ENCODE results near the gene TIMM23.
"Not testable (repeated sequence)": the region's sequence is repeated elsewhere in the genome, so short reads cannot be mapped to it uniquely, and the experiment has no call there.

Gene TIMM23

GRCh38 chr10:45997557-45997956, 25.3 kb downstream of the TIMM23 start:
- no peak for DNase-seq (ENCODE audit: low read depth)

GRCh38 chr10:45997994-45998763, 25.9 kb downstream of the TIMM23 start:
- no peak for DNase-seq (ENCODE audit: low read depth)

- DNase-seq (ENCODE audit: low read depth), result not testable (repeated sequence)
Measured at GRCh38 chr10:45999955-46000354, 27.7 kb downstream of the TIMM23 start.

GRCh38 chr10:46000538-46000937, 28.2 kb downstream of the TIMM23 start:
- DNase-seq (ENCODE audit: low read depth), result no peak

- DNase-seq (ENCODE audit: low read depth), result no peak
Measured at GRCh38 chr10:46001187-46001756, 29.0 kb downstream of the TIMM23 start.

GRCh38 chr10:46002189-46002687, 29.9 kb downstream of the TIMM23 start:
- not testable (repeated sequence) for DNase-seq (ENCODE audit: low read depth)

GRCh38 chr10:46002916-46003693, 30.8 kb downstream of the TIMM23 start:
- no peak for DNase-seq (ENCODE audit: low read depth)

- DNase-seq (ENCODE audit: low read depth), result no peak
Measured at GRCh38 chr10:46004963-46005362, 32.7 kb downstream of the TIMM23 start.

GRCh38 chr10:46005383-46005782, 33.1 kb downstream of the TIMM23 start:
- DNase-seq (ENCODE audit: low read depth), result no peak

GRCh38 chr10:46006219-46006618, 33.9 kb downstream of the TIMM23 start:
- peak; percentile 64 for DNase-seq (ENCODE audit: low read depth)

GRCh38 chr10:46012746-46013145, 40.5 kb downstream of the TIMM23 start:
- DNase-seq (ENCODE audit: low read depth), result no peak

- no peak for DNase-seq (ENCODE audit: low read depth)
Measured at GRCh38 chr10:46014206-46014605, 41.9 kb downstream of the TIMM23 start.

GRCh38 chr10:46014683-46015405, 42.6 kb downstream of the TIMM23 start:
- no peak for DNase-seq (ENCODE audit: low read depth)

- DNase-seq (ENCODE audit: low read depth), result no peak
Measured at GRCh38 chr10:46016190-46016589, 43.9 kb downstream of the TIMM23 start.

- no peak for DNase-seq (ENCODE audit: low read depth)
Measured at GRCh38 chr10:46016811-46017210, 44.5 kb downstream of the TIMM23 start.

- no peak for DNase-seq (ENCODE audit: low read depth)
Measured at GRCh38 chr10:46017733-46018132, 45.4 kb downstream of the TIMM23 start.

- DNase-seq (ENCODE audit: low read depth), result no peak
Measured at GRCh38 chr10:46018453-46019176, 46.3 kb downstream of the TIMM23 start.

- DNase-seq (ENCODE audit: low read depth), result no peak
Measured at GRCh38 chr10:46019177-46019528, 46.9 kb downstream of the TIMM23 start.

GRCh38 chr10:46019569-46020343, 47.5 kb downstream of the TIMM23 start:
- no peak for DNase-seq (ENCODE audit: low read depth)

GRCh38 chr10:46020344-46020657, 48.0 kb downstream of the TIMM23 start:
- no peak for DNase-seq (ENCODE audit: low read depth)

Measured in GM04503 (cell line).